ENCODE measurements around the gene APOL5. TPM values are rescaled to one million over a fixed set of nuclear protein-coding genes. Genes with fewer than 3 reads are reported as not detected.

APOL5 gene
- total and polyA plus RNA-seq, 9 of the 15 experiments (the other 6 are each of a cell fraction or from before 2014, with no cell fraction given) = not detected

- TF ChIP-seq ZKSCAN1 (IDR thresholded peaks at IDR 0.05; ENCODE audit: low read depth, low read length) = no peak
- TF ChIP-seq RAD21 (CRISPR knock-in tag; conservative IDR thresholded peaks at IDR 0.05 in 1 of 2, IDR thresholded peaks at IDR 0.05 in 1 of 2) = 0 out of 4 replicates have a peak, but pooled peaks of 1 of the 2 experiments have one; percentile 2
- TF ChIP-seq CTCF (IDR thresholded peaks at IDR 0.05 in 2 of 3, conservative IDR thresholded peaks at IDR 0.05 in 1 of 3; ENCODE audit: insufficient read depth in 2 of 3, low read depth in 1 of 3, low read length in 3 of 3) = peak; percentile 43 to 63 (median 50)
- TF ChIP-seq HINFP (tag; conservative IDR thresholded peaks at IDR 0.05; ENCODE audit: low read depth) = no peak
Observed at GRCh38 chr22:35719212-35719875, 1.7 kb downstream of the APOL5 start (continued).

GRCh38 chr22:35721960-35722359 is 4.3 kb downstream of the APOL5 start:
- WGBS (ENCODE audit: insufficient coverage, low coverage, missing lambda C conversion rate) = 19% methylated on average over 4 of the region's 4 CpGs
- peak overlapping the region; percentile 82 for H2AFZ ChIP-seq (ENCODE audit: low read depth, low read length)
- no peak overlapping the region for H3K27ac ChIP-seq (ENCODE audit: extremely low read depth, low read depth, low read length)
- H3K36me3 ChIP-seq (ENCODE audit: control insufficient read depth, insufficient read depth, low read length) = no peaks in the 10 kb centered on the region
- ATAC-seq = peak; percentile 37; the same call in 2 of the 3 replicates
- H3K9me1 ChIP-seq (ENCODE audit: control insufficient read depth, insufficient read depth, low read length) = no peaks in the 10 kb centered on the region
- ChIA-PET POLR2A (interaction anchor here (1.1 kb wide), 1 partner anchor 8 kb away, joined by 3 read pairs; no protein-coding TSS in a partner anchor), CTCF (ENCODE audit: low intra/inter-chr PET ratio) (no interaction called here)
- peak; percentile 57 for FAIRE-seq
- in situ Hi-C loops (cut with MboI) (no loop called here), intact Hi-C loops (cut with micrococcal nuclease) (loop anchor here (10.0 kb wide), 1 partner anchor 123 kb away; no protein-coding TSS in a partner anchor)
- no peaks in the 10 kb centered on the region for H4K20me1 ChIP-seq (replicated peaks; ENCODE audit: control insufficient read depth, insufficient read depth, low read length)
- no peaks in the 10 kb centered on the region for H3K27me3 ChIP-seq (ENCODE audit: control insufficient read depth in 2 of 2, insufficient read depth in 2 of 2, low read length in 2 of 2)
- no peaks in the 10 kb centered on the region for H3K9me3 ChIP-seq (replicated peaks; ENCODE audit: control insufficient read depth, insufficient read depth, low read depth, low read length)
- no TSS peak for BruUV-seq (replicated peaks)
- H3K9ac ChIP-seq (ENCODE audit: insufficient read depth in 1 of 2, low read depth in 2 of 2, low read length in 2 of 2) = no peak overlapping the region
- no peak overlapping the region for H3K4me3 ChIP-seq
- peak in 2 of 4 experiments; percentile 26 to 45 for DNase-seq (ENCODE audit: extremely low read depth in 1 of 4, low spot score in 3 of 4)
- peak overlapping the region; percentile 44; the same call in 1 of the 2 replicates for H3K4me2 ChIP-seq (ENCODE audit: insufficient read depth, low read length)
- peaks cover 0 to 3% of the 10 kb centered on the region in 2 experiments for H3K4me1 ChIP-seq (replicated peaks in 1 of 2; ENCODE audit: control insufficient read depth in 2 of 2, insufficient read depth in 2 of 2, low read length in 2 of 2)
- H3K79me2 ChIP-seq (ENCODE audit: control insufficient read depth, insufficient read depth, low read length) = no peaks in the 10 kb centered on the region
- TF ChIP-seq MCM2 (IDR thresholded peaks at IDR 0.05; ENCODE audit: low read depth) = no peak
- TF ChIP-seq NR4A1 (CRISPR knock-in tag; IDR thresholded peaks at IDR 0.05) = no peak
- TF ChIP-seq NR4A1 (tag; IDR thresholded peaks at IDR 0.05) = 0 out of 2 replicates have a peak, but pooled peaks have one; percentile 46
- no peak for TF ChIP-seq ZNF655 (CRISPR knock-in tag; IDR thresholded peaks at IDR 0.05)
- TF ChIP-seq SRSF3 (IDR thresholded peaks at IDR 0.05; ENCODE audit: insufficient read depth, low read length) = no peak
- no peak for TF ChIP-seq ZBTB9 (CRISPR knock-in tag; IDR thresholded peaks at IDR 0.05)
- no peak for TF ChIP-seq XRCC4 (IDR thresholded peaks at IDR 0.05; ENCODE audit: extremely low read depth, insufficient read depth, insufficient read length)
